Vagina (tissue), 2 donors: ENCODE measurements around the gene TNRC18.

Experiments
- POLR2A ChIP-seq, 2 donors: fragments of 450-650 bp; IDR thresholded peaks; one replicate each; pipeline ENCODE4 v1.6.1; 2017; ENCODE audit warnings: antibody characterized with exemption in 2 of 2, mild to moderate bottlenecking in 2 of 2, moderate library complexity in 2 of 2
- POLR2AphosphoS5 ChIP-seq, 2 donors: sonication (generic); formaldehyde crosslinking; IDR thresholded peaks; one replicate each; pipeline ENCODE4 v1.9.0; 2017; ENCODE audit warnings: antibody characterized with exemption in 2 of 2, mild to moderate bottlenecking in 2 of 2, low read depth in 1 of 2; ENCODE audit not compliant: insufficient read depth in 1 of 2
- TF ChIP-seq, protein P1 (sequence below), 3 experiments: fragments of 450-650 bp in 2 of 3; fragments of 200-600 bp in 1 of 3; sonication (generic) in 1 of 3; IDR thresholded peaks; one replicate each; pipeline ENCODE4 v1.5.1; 2017 to 2019; ENCODE audit warnings: antibody characterized with exemption in 3 of 3, mild to moderate bottlenecking in 2 of 3, moderate library complexity in 2 of 3

DNA sequence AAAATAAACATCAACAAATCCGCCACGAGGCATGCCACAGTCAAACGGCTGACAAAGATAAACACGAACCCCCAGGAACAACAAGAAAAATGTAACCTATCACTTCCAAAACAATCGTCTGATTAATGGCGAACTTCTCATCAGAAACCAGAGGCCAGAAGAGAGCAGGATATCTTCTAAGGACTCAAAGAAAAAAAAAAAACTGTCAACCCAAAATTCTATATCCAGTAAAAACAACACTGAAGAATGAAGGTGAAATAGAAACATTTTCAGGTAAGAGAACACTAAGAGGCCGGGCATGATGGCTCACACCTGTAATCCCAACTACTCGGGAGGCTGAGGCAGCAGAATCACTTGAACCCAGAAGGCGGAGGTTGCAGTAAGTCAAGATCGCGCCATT, 86.6 kb downstream of the TNRC18 start:
- TF ChIP-seq, protein P1, sequence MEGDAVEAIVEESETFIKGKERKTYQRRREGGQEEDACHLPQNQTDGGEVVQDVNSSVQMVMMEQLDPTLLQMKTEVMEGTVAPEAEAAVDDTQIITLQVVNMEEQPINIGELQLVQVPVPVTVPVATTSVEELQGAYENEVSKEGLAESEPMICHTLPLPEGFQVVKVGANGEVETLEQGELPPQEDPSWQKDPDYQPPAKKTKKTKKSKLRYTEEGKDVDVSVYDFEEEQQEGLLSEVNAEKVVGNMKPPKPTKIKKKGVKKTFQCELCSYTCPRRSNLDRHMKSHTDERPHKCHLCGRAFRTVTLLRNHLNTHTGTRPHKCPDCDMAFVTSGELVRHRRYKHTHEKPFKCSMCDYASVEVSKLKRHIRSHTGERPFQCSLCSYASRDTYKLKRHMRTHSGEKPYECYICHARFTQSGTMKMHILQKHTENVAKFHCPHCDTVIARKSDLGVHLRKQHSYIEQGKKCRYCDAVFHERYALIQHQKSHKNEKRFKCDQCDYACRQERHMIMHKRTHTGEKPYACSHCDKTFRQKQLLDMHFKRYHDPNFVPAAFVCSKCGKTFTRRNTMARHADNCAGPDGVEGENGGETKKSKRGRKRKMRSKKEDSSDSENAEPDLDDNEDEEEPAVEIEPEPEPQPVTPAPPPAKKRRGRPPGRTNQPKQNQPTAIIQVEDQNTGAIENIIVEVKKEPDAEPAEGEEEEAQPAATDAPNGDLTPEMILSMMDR (IDR thresholded peaks at IDR 0.05) = no peak
- no peak for TF ChIP-seq POLR2AphosphoS5 (IDR thresholded peaks at IDR 0.05; ENCODE audit: insufficient read depth in 1 of 2, low read depth in 1 of 2)
- no peak for TF ChIP-seq POLR2A (IDR thresholded peaks at IDR 0.05)
